Ramos (cell line): ENCODE measurements around the gene PHB1.
"Not testable (repeated sequence)": the region's sequence is repeated elsewhere in the genome, so short reads cannot be mapped to it uniquely, and the experiment has no call there.

Source experiments
- in situ Hi-C: fragments of 300-500 bp; cut with MboI; formaldehyde crosslinking; loops from one replicate; pipeline ENCODE4 v1.14.3; 2022; ENCODE audit warnings: low sequenced_read_pairs; ENCODE audit not compliant: unreplicated experiment

Gene PHB1

GRCh38 chr17:49440581-49440980, 25.9 kb upstream of the PHB1 start:
- in situ Hi-C loops, result no loop called here

GRCh38 chr17:49439673-49440571, 25.2 kb upstream of the PHB1 start:
- in situ Hi-C loops, result loop anchor here (5.0 kb wide), 1 partner anchor 112 kb away; no protein-coding TSS in a partner anchor

- in situ Hi-C loops, result loop anchor here (5.0 kb wide), 1 partner anchor 113 kb away; no protein-coding TSS in a partner anchor
These were observed 24.6 kb upstream of the PHB1 start for GRCh38 chr17:49439305-49439672.

GRCh38 chr17:49438436-49439278, 24.0 kb upstream of the PHB1 start:
- in situ Hi-C loops, result loop anchor here (5.0 kb wide), 1 partner anchor 114 kb away; no protein-coding TSS in a partner anchor

GRCh38 chr17:49437696-49438435, 23.2 kb upstream of the PHB1 start:
- in situ Hi-C loops, result loop anchor here (5.0 kb wide), 1 partner anchor 114 kb away; no protein-coding TSS in a partner anchor

GRCh38 chr17:49436174-49436573, 21.5 kb upstream of the PHB1 start:
- in situ Hi-C loops, result loop anchor here (5.0 kb wide), 1 partner anchor 116 kb away; no protein-coding TSS in a partner anchor

- in situ Hi-C loops, result loop anchor here (5.0 kb wide), 1 partner anchor 117 kb away; no protein-coding TSS in a partner anchor
These were observed 21.0 kb upstream of the PHB1 start for GRCh38 chr17:49435671-49436029.

- in situ Hi-C loops, result loop anchor here (5.0 kb wide), 1 partner anchor 117 kb away; no protein-coding TSS in a partner anchor
These were observed 20.4 kb upstream of the PHB1 start for GRCh38 chr17:49434821-49435670.

- in situ Hi-C loops, result no loop called here
These were observed 18.5 kb upstream of the PHB1 start for GRCh38 chr17:49433000-49433694.

GRCh38 chr17:49431743-49432142, 17.1 kb upstream of the PHB1 start:
- in situ Hi-C loops, result no loop called here

- in situ Hi-C loops, result no loop called here
These were observed 10.3 kb upstream of the PHB1 start for GRCh38 chr17:49425004-49425286.

- in situ Hi-C loops, result not testable (repeated sequence)
These were observed 9.8 kb upstream of the PHB1 start for GRCh38 chr17:49424276-49425003.

GRCh38 chr17:49422714-49423113, 8.0 kb upstream of the PHB1 start:
- in situ Hi-C loops, result no loop called here

GRCh38 chr17:49419761-49420160, 5.1 kb upstream of the PHB1 start:
- in situ Hi-C loops, result not testable (repeated sequence)

GRCh38 chr17:49418754-49419740, 4.4 kb upstream of the PHB1 start:
- in situ Hi-C loops, result not testable (repeated sequence)

GRCh38 chr17:49414271-49414621, 436 bp downstream of the PHB1 start:
- in situ Hi-C loops, result no loop called here

GRCh38 chr17:49409066-49409465, 5.6 kb downstream of the PHB1 start:
- in situ Hi-C loops, result loop anchor here (10.0 kb wide), 2 partner anchors 146 to 286 kb away; no protein-coding TSS in a partner anchor
